Adipose tissue (tissue), 3 donors: ENCODE results near the gene CMTM8. TPM values are rescaled to one million over a fixed set of nuclear protein-coding genes. Genes with fewer than 3 reads are reported as not detected.

Experiments used
- H3K27ac ChIP-seq: one replicate; pipeline ENCODE4 v1.5.1; 2013; ENCODE audit warnings: low read depth, low read length
- whole genome bisulfite sequencing, 3 donors: extraction: QIAGEN DNeasy Blood & Tissue Kit; methylation state at CpG; one replicate each; pipeline ENCODE4 v1.1.7; 2013; 5-methylcytosine and 5-hydroxymethylcytosine counted together
- polyA plus RNA-seq, 3 donors: library from polyadenylated mRNA; stranded (reverse); fragments of 200-250 nt; gene quantifications; one replicate each; pipeline ENCODE4 v1.2.3, GENCODE V29; 2013
- donor health status: healthy with polysubstance abuse.
- donor health status: Bipolar disorder and iron deficiency.
- donor health status: healthy.

Gene CMTM8
- polyA plus RNA-seq, 3 donors, result 7.5 to 23.4 (median 13.8) TPM

DNA sequence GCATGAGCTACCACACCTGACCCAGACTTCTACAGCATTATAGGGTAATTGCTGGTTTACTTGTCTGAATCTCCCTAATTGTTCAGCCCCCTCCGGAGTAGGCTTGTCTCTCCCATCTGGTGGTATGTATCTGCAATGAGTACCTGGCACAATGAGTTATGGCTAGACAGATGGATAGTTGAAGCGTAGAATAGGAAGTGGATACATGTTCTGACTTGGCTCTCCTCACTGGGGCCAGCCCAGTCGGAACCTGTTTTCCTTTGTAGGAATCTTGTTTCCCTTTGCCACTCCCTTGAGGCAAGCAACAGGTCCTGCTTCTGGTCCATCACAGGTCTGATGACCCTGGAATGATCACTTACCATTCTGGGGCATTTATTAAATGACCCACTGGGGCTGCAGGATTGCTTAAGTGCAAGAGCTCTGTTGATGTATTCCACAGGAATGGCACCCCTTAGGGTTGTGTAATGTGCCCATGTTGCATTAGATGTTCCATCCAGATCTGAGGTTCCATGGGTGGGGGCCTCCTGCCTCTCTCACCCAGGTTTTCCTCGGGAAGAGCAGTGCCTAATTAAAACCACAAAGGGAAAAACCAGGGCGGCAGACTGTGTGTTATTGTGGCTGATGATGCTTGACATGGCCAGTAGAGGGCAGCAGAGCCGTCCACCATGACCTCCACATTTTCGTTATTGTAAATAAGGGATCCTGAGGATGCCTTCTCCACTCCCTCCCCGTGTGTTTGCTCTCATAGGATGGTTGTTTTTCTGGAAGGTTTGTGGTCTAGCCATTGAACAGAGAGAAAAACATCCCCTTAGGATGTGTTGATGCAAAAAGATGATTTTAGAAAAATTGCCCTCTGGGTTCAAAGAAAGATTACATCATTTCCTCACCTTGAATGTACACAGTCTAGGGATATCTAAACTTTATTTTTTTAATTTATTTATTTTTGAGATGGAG, 58.0 kb downstream of the CMTM8 start:
- H3K27ac ChIP-seq, result no peak overlapping the region
- 33 to 34% (median 33%) methylated on average over 8 of the region's 8 CpGs for WGBS, 3 donors

- H3K27ac ChIP-seq, result no peak overlapping the region
- WGBS, 3 donors, result 77 to 88% (median 81%) methylated on average over 5 of the region's 5 CpGs
Measured at GRCh38 chr3:32297366-32297765, 58.9 kb downstream of the CMTM8 start.

- no peak overlapping the region for H3K27ac ChIP-seq
- 67 to 92% (median 90%) methylated on average over 2 of the region's 2 CpGs for WGBS, 3 donors
Measured at GRCh38 chr3:32301426-32301825, 62.9 kb downstream of the CMTM8 start.

- H3K27ac ChIP-seq, result no peak overlapping the region
- WGBS, 3 donors, result 72 to 78% (median 77%) methylated on average over 7 of the region's 7 CpGs
Measured at GRCh38 chr3:32302601-32303398, 64.3 kb downstream of the CMTM8 start.

GRCh38 chr3:32303399-32303747, 64.9 kb downstream of the CMTM8 start:
- no peak overlapping the region for H3K27ac ChIP-seq
- WGBS, 3 donors, result 30 to 37% (median 34%) methylated on average over 6 of the region's 6 CpGs

GRCh38 chr3:32303977-32304881, 65.7 kb downstream of the CMTM8 start:
- H3K27ac ChIP-seq, result no peak overlapping the region
- 58 to 94% (median 79%) methylated on average over 3 of the region's 3 CpGs for WGBS, 3 donors

GRCh38 chr3:32305361-32305876, 66.9 kb downstream of the CMTM8 start:
- 78 to 91% (median 87%) methylated on average over 2 of the region's 2 CpGs for WGBS, 3 donors
- H3K27ac ChIP-seq, result no peak overlapping the region

DNA sequence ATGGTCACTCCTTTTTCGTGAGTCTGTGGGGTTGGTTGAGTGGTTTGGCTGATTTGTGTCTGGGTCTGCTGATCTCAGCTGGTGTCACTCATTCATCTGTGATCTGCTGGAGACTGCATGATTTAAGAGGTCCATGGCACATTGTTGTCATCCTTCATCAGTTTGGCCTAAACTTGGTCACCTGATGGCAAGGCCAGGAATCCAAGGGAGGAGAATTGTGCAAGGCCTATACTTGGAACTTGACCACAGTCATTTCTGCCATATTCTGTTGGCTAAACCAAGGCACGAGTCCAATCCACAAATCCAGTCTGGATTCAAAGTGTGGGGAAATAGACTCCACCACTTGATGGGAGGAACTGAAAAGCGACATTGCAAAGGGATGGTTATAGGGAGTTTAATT, 67.6 kb downstream of the CMTM8 start:
- H3K27ac ChIP-seq, result no peak overlapping the region
- WGBS, 3 donors, result 94 to 98% (median 96%) methylated on average over 3 of the region's 3 CpGs

DNA sequence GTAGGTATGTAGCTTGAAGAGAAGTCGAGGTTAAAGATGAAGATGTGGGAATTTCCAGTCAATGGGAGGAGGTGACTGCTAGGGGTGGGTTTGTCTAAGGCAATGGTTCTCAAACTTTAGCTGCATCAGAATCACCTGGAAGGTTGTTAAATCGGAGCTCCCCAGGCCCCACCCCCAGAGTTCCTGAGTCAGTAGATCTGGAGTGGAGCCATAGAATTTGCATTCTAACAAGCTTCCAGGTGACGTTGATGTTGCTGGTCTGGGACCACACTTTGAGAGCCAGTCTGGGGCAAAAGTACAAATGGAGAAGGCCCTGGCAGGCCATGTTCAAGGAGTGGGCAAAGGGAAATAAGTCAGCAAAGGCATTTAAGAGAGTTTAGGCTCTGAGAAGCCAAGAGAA, 69.1 kb downstream of the CMTM8 start:
- 57 to 91% (median 76%) methylated on average over 3 of the region's 3 CpGs for WGBS, 3 donors
- no peak overlapping the region for H3K27ac ChIP-seq

DNA sequence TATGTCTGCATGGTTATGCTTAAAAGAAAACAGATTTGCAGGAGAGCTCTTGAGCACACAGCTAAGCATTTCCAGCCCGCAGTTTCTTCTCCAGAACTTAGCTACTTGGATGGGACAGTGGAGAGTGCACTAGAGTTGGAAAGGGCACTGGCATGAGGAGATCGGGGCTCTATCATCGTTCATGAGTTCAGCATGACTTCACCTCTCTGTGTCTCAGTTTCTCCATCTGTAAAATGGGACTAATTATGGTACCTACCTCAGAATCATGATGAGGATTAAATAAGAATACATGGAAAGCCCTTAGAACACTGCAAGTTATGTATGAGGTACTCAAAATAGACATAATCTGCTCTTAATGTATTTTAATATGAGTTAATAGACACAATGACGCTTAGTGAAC, 69.9 kb downstream of the CMTM8 start:
- no peak overlapping the region for H3K27ac ChIP-seq
- 96 to 97% (median 96%) methylated on average over 4 of the region's 4 CpGs for WGBS, 3 donors

DNA sequence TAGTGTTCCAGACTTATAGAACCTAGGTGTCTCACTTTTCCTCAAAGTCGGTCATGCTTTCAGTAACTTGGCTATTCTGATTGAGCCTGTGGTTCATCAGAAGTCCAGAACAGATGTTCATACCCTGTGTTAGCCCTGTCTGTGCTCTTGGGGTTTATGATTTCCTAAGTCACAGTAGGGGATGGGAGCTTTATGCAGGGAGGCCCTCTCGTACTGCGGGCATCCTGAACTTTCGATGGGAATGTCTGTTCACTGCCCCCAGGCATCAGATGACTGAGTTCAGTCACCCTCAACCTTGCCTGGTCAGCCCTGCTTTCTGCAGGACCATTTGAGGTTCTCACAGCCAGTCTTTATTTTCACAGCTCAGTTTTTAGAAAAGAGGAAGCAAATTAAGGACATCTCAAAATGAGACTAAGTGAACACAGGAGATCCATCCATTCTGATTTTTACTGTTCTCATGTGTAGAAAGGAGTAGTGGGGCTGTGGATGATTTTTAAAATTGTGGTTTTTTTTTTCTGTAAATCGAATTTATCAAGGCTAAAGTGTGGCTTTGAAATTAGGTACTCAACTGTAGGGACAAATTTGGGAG, 71.3 kb downstream of the CMTM8 start:
- H3K27ac ChIP-seq, result no peak overlapping the region
- 75 to 89% (median 86%) methylated on average over 5 of the region's 5 CpGs for WGBS, 3 donors

DNA sequence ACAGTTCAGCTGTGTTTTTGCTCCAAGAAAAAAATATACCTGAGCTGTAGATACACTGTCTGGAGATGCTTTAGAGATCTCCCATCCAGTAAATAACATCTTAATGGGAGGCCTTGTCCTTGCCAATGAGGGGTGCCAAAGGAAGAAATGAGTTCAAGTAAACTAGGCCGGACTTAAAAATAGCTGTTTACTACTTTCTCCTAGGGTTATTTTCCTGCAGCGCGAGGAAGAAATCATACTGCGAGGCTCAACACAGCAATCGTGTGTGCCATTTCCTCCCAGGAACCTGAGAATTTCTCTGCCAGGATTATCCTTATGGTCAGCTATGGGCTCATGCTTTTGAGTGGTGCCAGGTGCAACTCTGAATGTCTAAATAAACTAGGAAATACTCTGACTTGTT, 71.9 kb downstream of the CMTM8 start:
- WGBS, 3 donors, result 69 to 77% (median 76%) methylated on average over 5 of the region's 5 CpGs
- no peak overlapping the region for H3K27ac ChIP-seq

- 65 to 73% (median 66%) methylated on average over 15 of the region's 15 CpGs for WGBS, 3 donors
- no peak overlapping the region for H3K27ac ChIP-seq
Measured at GRCh38 chr3:32310918-32311839, 72.7 kb downstream of the CMTM8 start.

- WGBS, 3 donors, result 50 to 80% (median 74%) methylated on average over 1 of the region's 1 CpG
- no peak overlapping the region for H3K27ac ChIP-seq
Measured at GRCh38 chr3:32312251-32312650, 73.8 kb downstream of the CMTM8 start.

DNA sequence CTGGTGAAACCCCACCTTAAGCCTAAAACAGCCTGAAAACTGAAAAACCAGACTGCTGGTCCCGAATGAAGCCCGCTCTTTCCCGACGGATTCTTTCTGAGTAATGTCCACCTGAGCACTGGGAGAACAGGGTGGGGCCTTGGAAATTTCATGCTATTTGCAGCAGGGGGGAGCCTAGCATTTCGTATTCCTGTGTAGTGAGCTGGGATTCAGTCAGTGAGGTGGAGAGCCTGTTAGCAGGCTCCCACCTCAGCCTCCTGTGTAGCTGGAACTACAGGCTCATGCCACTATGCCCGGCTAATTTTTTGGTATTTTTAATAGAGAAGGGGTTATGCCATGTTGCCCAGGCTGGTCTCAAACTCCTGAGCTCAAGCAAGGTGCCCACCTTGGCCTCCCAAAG, 74.7 kb downstream of the CMTM8 start:
- WGBS, 3 donors, result 85 to 97% (median 97%) methylated on average over 6 of the region's 6 CpGs
- no peak overlapping the region for H3K27ac ChIP-seq

DNA sequence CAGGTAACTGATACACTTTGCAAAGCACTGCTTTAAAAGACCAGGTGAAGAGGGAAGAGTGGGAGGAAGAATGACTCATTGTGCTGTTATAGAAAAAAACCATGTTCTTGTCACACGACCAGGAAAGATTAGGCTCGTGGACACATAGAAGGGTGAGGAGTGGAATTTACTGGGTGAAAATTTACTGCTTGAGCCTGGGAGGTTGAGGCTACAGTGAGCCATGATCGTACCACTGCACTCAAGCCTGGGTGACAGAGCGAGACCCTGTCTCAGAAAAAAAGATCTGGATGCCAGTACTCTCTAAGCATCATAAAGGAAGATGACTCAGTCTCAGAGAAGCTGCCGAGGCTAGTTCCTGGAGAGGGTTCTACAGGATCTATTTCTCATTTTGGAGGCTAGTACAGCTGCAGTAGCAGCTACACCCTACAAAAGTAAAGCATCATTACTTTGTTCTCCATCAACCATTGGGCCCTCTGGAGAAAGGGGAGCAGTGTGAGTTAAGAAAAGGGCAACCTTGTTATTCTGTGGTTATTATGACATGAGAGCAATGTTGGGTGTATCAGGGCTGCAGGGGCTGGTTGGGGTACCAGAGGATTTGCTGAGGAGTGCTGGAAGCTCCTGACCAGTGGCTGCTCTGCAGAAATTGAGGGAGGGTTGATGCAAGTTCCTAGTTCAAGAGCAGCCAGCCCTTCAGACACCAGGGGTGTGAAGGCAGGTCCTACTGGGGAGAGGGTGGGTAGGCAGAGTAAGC, 75.4 kb downstream of the CMTM8 start:
- WGBS, 3 donors, result 43 to 49% (median 44%) methylated on average over 5 of the region's 5 CpGs
- H3K27ac ChIP-seq, result no peak overlapping the region
